Activated T-cell treated with anti-CD3 and anti-CD28 coated beads, Interleukin-2, amount 50 U/mL, for 72 hours (primary cell): ENCODE data around the gene AFF3. TPM values are rescaled to one million over a fixed set of nuclear protein-coding genes. Genes with fewer than 3 reads are reported as not detected.
A peak's percentile ranks its signal among the peaks of the same experiment; 100 is the strongest.
"Not testable (repeated sequence)": the region's sequence is repeated elsewhere in the genome, so short reads cannot be mapped to it uniquely, and the experiment has no call there.

Source experiments
- ATAC-seq, 2 donors: fragments of 150-1000 bp; cut with Tn5 transposase; replicated peaks in 1 of 2; 2 replicates each; pipeline ENCODE4 v1.10.0; 2021; ENCODE audit warnings: moderate library complexity in 2 of 2, mild to moderate bottlenecking in 1 of 2
- DNase-seq, 2 donors: peaks; one replicate each; pipeline ENCODE4 v3.0.0; 2021 to 2022; ENCODE audit warnings: mixed read lengths in 1 of 2
- H3K27ac Mint-ChIP-seq: one replicate; pipeline ENCODE4 v1.8.0; 2022; ENCODE audit warnings: mild to moderate bottlenecking, moderate library complexity, mixed read lengths
- H3K27me3 Mint-ChIP-seq: one replicate; pipeline ENCODE4 v1.8.0; 2022; ENCODE audit warnings: low read depth, mixed read lengths
- H3K36me3 Mint-ChIP-seq, 2 donors: one replicate each; pipeline ENCODE4 v1.8.0; 2022; ENCODE audit warnings: mixed read lengths in 2 of 2, mild to moderate bottlenecking in 1 of 2; ENCODE audit not compliant: insufficient read depth in 2 of 2
- H3K4me1 Mint-ChIP-seq: one replicate; pipeline ENCODE4 v1.8.0; 2022; ENCODE audit warnings: low read depth, mixed read lengths
- H3K4me3 Mint-ChIP-seq, 2 donors: one replicate each; pipeline ENCODE4 v1.8.0; 2022; ENCODE audit warnings: mild to moderate bottlenecking in 2 of 2, mixed read lengths in 2 of 2, moderate library complexity in 2 of 2
- H3K9me3 Mint-ChIP-seq, 2 donors: one replicate each; pipeline ENCODE4 v1.8.0; 2022; ENCODE audit warnings: mixed read lengths in 2 of 2
- total RNA-seq, 2 donors: library from RNA; stranded (reverse); gene quantifications; one replicate each; pipeline ENCODE4 v1.2.3, GENCODE V29; 2022

AFF3 gene
- total RNA-seq, 2 donors from 2014 or later = 0.39 to 2.6 TPM

DNA sequence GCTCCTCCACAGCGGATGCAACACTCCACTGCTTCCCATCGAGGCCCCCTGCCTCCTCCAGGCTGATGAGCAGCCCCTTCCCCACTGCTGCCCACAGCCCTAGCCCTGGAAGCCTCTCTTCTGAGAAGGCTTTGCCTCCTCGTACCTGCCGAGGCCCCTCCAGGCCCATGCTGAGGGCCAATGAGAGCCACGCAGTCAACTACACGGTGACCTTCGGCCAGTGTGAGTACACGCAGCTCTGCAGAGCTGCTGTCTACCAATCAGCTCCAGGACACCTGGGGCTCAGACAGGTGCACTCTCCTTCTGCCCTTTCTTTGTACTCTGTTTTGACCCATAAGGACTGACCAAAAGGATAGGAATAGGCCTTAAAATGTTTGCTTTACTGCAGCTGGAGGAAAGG, 43.5 kb downstream of the AFF3 start:
- H3K4me1 Mint-ChIP-seq, H3K36me3 Mint-ChIP-seq, H3K4me3 Mint-ChIP-seq, H3K27ac Mint-ChIP-seq, ATAC-seq, H3K9me3 Mint-ChIP-seq, H3K27me3 Mint-ChIP-seq, DNase-seq: not testable (repeated sequence)

DNA sequence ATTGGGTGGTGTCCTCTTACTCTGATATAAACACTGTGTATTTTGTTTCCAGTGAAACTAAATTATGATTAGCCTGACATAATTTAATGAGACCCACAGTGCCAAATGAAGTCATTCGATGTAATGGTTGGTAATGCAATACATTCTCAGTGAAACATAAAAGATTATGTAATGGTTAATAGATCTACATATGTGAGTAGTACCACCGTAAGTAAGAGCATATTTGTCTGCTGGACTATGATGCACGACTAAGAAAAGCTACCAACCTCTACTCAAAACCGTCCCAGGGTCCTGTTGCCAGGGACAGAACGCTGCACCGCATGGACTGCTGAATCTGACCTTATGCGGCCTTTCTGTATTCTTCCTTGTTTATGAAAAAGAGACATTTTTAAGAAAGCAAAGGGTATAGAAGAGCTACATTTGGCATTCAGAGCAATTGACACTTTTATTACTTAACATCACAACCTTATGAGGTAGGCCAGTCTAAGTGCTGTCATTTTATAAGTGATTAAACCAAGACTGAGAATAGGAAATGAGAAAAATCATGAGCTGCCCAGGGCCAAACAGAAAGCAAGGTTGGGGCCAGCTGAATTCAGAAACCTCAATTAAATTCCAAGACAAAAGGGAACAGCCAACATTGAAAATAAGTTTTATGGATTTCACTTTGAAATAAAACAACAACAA, 44.6 kb downstream of the AFF3 start:
- H3K4me1 Mint-ChIP-seq, ATAC-seq, H3K27ac Mint-ChIP-seq, H3K27me3 Mint-ChIP-seq, H3K9me3 Mint-ChIP-seq, H3K4me3 Mint-ChIP-seq, H3K36me3 Mint-ChIP-seq, DNase-seq: not testable (repeated sequence)

GRCh38 chr2:100095845-100096244, 46.5 kb downstream of the AFF3 start:
- ATAC-seq, H3K27ac Mint-ChIP-seq, DNase-seq, H3K4me1 Mint-ChIP-seq, H3K27me3 Mint-ChIP-seq, H3K4me3 Mint-ChIP-seq, H3K36me3 Mint-ChIP-seq, H3K9me3 Mint-ChIP-seq: not testable (repeated sequence)

DNA sequence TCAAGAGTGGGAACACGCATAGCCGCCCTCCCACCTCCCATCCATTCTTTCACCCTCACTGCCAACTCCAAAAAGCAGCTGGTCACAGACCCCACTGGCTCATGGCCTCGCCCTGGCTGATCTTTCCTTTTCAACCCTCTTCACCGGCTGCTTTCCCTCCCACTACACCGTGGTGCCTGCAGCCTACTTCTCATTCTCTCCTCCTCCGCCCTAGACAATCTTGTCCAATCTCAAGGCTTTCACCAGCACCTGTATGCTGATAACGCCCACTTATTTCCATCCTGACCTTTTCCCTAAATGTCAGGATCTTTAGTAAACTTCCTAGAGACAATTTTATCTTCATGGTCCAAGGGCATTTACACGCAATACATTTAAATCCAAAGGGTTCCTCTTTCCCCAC, 50.6 kb downstream of the AFF3 start:
- H3K27ac Mint-ChIP-seq, ATAC-seq, H3K4me1 Mint-ChIP-seq, H3K9me3 Mint-ChIP-seq, H3K4me3 Mint-ChIP-seq, H3K36me3 Mint-ChIP-seq, DNase-seq, H3K27me3 Mint-ChIP-seq: not testable (repeated sequence)

- not testable (repeated sequence) for H3K4me1 Mint-ChIP-seq, H3K36me3 Mint-ChIP-seq, DNase-seq, H3K4me3 Mint-ChIP-seq, H3K9me3 Mint-ChIP-seq, H3K27me3 Mint-ChIP-seq, H3K27ac Mint-ChIP-seq
- ATAC-seq = peak; percentile 51 to 58
These were observed 56.6 kb downstream of the AFF3 start for GRCh38 chr2:100085744-100086143.

GRCh38 chr2:100083421-100084216, 58.8 kb downstream of the AFF3 start:
- H3K27me3 Mint-ChIP-seq, H3K4me3 Mint-ChIP-seq, ATAC-seq, DNase-seq, H3K9me3 Mint-ChIP-seq, H3K4me1 Mint-ChIP-seq, H3K36me3 Mint-ChIP-seq, H3K27ac Mint-ChIP-seq: not testable (repeated sequence)

DNA sequence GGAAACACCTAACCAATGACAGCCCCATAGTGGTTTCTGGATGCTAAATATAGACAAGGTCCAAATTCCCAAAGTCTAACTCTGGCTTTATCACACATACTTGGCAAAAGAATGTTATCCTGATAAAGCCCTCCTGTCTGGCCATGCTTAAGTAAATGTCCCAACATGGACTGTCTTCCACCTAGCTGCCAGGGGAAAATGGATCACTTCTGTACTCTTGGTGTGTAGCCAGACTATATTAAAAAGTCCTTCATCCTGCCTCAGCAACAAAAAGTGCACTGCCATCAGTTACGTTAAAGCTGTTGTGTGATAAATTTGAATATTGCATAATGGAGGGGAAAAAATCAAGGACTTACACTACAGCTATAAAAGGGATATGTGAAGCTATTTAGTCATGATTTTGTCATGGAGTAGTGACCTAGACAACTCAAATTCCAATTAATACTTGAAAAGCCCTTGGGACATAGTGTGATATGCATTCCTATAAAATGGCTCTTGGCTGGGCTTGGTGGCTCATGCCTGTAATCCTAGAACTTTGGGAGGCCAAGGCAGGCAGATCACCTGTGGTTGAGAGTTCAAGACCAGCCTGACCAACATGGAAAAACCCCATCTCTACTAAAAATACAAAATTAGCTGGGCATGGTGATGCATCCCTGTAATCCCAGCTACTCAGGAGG, 60.0 kb downstream of the AFF3 start:
- not testable (repeated sequence) for H3K27ac Mint-ChIP-seq, H3K4me1 Mint-ChIP-seq, H3K27me3 Mint-ChIP-seq, H3K4me3 Mint-ChIP-seq, ATAC-seq, H3K9me3 Mint-ChIP-seq, DNase-seq, H3K36me3 Mint-ChIP-seq

- DNase-seq = no peak
- no peak overlapping the region for H3K4me3 Mint-ChIP-seq
- no peaks in the 10 kb centered on the region for H3K4me1 Mint-ChIP-seq
- H3K9me3 Mint-ChIP-seq = no peaks in the 10 kb centered on the region
- H3K27ac Mint-ChIP-seq = no peak overlapping the region
- peaks cover 7% of the 10 kb centered on the region for H3K27me3 Mint-ChIP-seq
- ATAC-seq = no peak
- no peaks in the 10 kb centered on the region for H3K36me3 Mint-ChIP-seq
These were observed 64.5 kb downstream of the AFF3 start for GRCh38 chr2:100077935-100078334.

- Mint-ChIP-seq H3K9me3 (no peaks in the 10 kb centered on the region), H3K27ac (no peak overlapping the region), H3K4me1 (no peaks in the 10 kb centered on the region), H3K4me3 (no peak overlapping the region), H3K27me3 (peaks cover 7% of the 10 kb centered on the region), H3K36me3 (no peaks in the 10 kb centered on the region)
- ATAC-seq (no peak), DNase-seq (no peak)
These were observed 64.9 kb downstream of the AFF3 start for GRCh38 chr2:100077456-100077855.

DNA sequence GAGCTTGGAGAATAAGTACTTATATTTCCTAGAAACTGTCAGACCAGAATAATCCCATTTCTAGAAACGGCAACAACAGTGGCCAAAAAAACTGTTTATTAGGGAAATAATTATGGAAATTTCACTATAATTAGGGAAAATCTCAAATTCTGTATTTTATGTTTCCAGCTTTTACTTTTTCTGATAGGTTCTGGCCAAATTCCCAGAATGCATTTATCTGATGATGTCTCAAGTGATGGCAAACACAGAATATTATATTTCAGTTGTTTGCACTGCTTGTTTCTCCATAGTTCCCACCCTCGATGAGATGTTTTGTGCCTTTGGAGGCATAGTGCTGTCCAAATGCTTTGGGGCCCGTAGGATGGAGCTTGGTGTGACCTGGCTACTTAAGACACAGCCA, 66.9 kb downstream of the AFF3 start:
- H3K9me3 Mint-ChIP-seq = no peaks in the 10 kb centered on the region
- DNase-seq (no peak), ATAC-seq (no peak)
- no peak overlapping the region for H3K27ac Mint-ChIP-seq
- H3K4me3 Mint-ChIP-seq = no peak overlapping the region
- H3K36me3 Mint-ChIP-seq = no peaks in the 10 kb centered on the region
- peaks cover 13% of the 10 kb centered on the region for H3K4me1 Mint-ChIP-seq
- H3K27me3 Mint-ChIP-seq = peaks cover 7% of the 10 kb centered on the region

- no peak for DNase-seq
- H3K9me3 Mint-ChIP-seq = no peaks in the 10 kb centered on the region
- no peaks in the 10 kb centered on the region for H3K36me3 Mint-ChIP-seq
- H3K27me3 Mint-ChIP-seq = peaks cover 13% of the 10 kb centered on the region
- H3K27ac Mint-ChIP-seq = no peak overlapping the region
- H3K4me1 Mint-ChIP-seq = peaks cover 36% of the 10 kb centered on the region
- no peak for ATAC-seq
- no peak overlapping the region for H3K4me3 Mint-ChIP-seq
These were observed 69.3 kb downstream of the AFF3 start for GRCh38 chr2:100073110-100073509.

DNA sequence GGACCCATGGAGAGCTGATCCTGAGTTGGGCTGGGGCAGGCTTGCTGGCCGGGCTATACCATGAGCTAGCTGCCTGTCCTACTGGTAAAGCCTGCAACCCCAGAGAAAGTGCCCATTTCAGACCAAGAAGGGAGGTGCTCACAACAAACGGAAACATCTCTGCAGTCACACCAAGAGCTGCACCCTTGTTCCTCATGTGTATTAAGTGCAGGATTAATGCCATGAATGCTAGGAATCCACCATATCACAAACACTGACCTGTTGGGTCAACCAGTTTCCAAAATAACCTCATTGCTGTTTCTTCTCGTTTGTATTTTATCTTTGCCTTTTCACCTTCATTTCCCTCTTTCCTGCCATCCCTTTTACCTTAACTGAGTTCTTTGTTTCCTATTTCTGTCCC, 69.9 kb downstream of the AFF3 start:
- H3K27ac Mint-ChIP-seq = no peak overlapping the region
- H3K27me3 Mint-ChIP-seq = peaks cover 16% of the 10 kb centered on the region
- no peak for ATAC-seq
- no peak overlapping the region for H3K4me3 Mint-ChIP-seq
- H3K9me3 Mint-ChIP-seq = no peaks in the 10 kb centered on the region
- DNase-seq = no peak
- H3K4me1 Mint-ChIP-seq = peaks cover 37% of the 10 kb centered on the region
- H3K36me3 Mint-ChIP-seq = no peaks in the 10 kb centered on the region

- H3K4me3 Mint-ChIP-seq = no peak overlapping the region
- H3K9me3 Mint-ChIP-seq = no peaks in the 10 kb centered on the region
- peaks cover 19% of the 10 kb centered on the region for H3K27me3 Mint-ChIP-seq
- no peaks in the 10 kb centered on the region for H3K36me3 Mint-ChIP-seq
- ATAC-seq = peak; percentile 76 to 86
- no peak overlapping the region for H3K27ac Mint-ChIP-seq
- H3K4me1 Mint-ChIP-seq = peaks cover 47% of the 10 kb centered on the region
- peak; percentile 20 to 49 for DNase-seq
These were observed 70.9 kb downstream of the AFF3 start for GRCh38 chr2:100071335-100072043.
